Activated T-cell treated with anti-CD3 and anti-CD28 coated beads, Interleukin-2, amount 50 U/mL, for 4 hours (primary cell): ENCODE measurements around the gene PPP1R14B. TPM values are rescaled to one million over a fixed set of nuclear protein-coding genes. Genes with fewer than 3 reads are reported as not detected.
"Not testable (repeated sequence)": the region's sequence is repeated elsewhere in the genome, so short reads cannot be mapped to it uniquely, and the experiment has no call there.

Experiments
- ATAC-seq, 2 donors: fragments of 200-7000 bp; cut with Tn5 transposase; one replicate each; pipeline ENCODE4 v1.10.0; 2021
- DNase-seq: peaks from one replicate; pipeline ENCODE4 v3.0.0-alpha.2; 2020
- H3K27me3 Mint-ChIP-seq: one replicate; pipeline ENCODE4 v1.8.0; 2021; ENCODE audit warnings: low read depth, mixed read lengths
- H3K36me3 Mint-ChIP-seq: one replicate; pipeline ENCODE4 v1.8.0; 2022; ENCODE audit warnings: mixed read lengths; ENCODE audit not compliant: insufficient read depth
- H3K4me1 Mint-ChIP-seq: one replicate; pipeline ENCODE4 v1.8.0; 2021; ENCODE audit warnings: low read depth, mixed read lengths
- H3K4me3 Mint-ChIP-seq: one replicate; pipeline ENCODE4 v1.8.0; 2021; ENCODE audit warnings: mild to moderate bottlenecking, moderate library complexity, mixed read lengths
- H3K9me3 Mint-ChIP-seq: one replicate; pipeline ENCODE4 v1.8.0; 2021; ENCODE audit warnings: mixed read lengths
- total RNA-seq, 3 donors: library from RNA; stranded (reverse); gene quantifications; one replicate each; pipeline ENCODE4 v1.2.1, GENCODE V29; 2021

The PPP1R14B gene
- total RNA-seq, 3 donors from 2014 or later: 417 to 505 (median 438) TPM

DNA sequence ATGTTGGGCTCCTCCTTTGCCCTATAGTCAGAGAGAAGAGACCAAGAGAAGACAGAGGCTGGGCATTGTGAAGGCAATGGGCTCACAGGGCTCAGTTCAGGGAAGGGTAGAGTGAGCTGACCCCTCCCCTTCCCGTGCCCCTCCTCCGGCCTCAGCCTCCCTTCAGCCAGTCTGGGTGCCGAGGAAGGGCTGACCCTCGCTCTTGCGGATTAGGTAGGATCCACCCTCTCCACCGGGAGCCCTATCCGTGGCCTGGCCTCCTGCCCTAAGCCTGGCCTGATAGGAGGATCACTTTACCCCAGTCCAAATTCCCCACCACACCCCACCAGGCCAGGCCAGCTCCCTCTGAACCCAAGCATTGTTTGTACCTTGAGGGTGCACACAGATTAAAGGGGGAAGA, 1.8 kb upstream of the PPP1R14B start:
- DNase-seq: no peak
- no peaks in the 10 kb centered on the region for H3K27me3 Mint-ChIP-seq
- ATAC-seq: no peak
- H3K36me3 Mint-ChIP-seq: no peaks in the 10 kb centered on the region
- H3K4me1 Mint-ChIP-seq: peaks cover 22% of the 10 kb centered on the region
- peak overlapping the region; percentile 35 for H3K4me3 Mint-ChIP-seq
- no peaks in the 10 kb centered on the region for H3K9me3 Mint-ChIP-seq

DNA sequence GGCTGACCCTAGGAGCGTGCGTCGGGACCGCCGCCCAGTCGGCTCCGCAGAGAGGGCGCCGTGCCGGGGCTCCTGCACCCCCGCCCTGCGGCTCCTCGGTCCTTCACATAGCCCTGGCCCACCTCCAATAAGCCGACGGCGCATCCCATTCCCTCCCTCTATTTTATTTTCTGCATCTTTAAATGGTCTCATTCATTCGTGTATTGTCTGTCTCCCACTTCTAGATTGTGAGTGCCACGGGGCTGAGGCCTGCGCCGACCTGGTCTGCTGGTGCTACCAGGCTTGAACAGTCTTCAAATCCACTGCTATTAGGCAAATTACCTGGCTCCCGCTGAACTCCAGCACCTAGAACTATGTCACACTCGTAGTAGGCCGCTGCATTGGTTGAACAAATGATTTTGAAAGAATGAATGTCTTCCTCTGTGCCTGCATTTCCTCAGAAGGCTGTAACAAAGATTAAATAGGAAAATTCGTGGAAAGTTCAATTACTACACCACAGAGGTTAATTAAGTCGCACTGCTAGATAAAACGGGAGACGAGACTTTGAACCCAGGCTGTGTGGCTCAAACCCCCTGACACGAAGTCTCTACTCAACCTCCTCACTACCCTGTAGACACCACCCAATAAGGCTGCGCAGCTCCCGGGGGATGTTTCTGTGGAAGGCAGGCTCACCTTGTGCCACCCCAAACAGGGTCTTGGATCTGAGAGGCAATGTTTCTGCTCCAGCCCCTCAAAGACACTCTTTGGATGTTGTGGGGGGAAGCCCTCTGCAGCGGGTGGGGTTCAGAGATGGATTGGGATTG, 1.2 kb upstream of the PPP1R14B start:
- ATAC-seq: no peak
- Mint-ChIP-seq H3K36me3 (no peaks in the 10 kb centered on the region), H3K4me1 (peaks cover 28% of the 10 kb centered on the region), H3K4me3 (peak overlapping the region; percentile 73), H3K9me3 (no peaks in the 10 kb centered on the region), H3K27me3 (no peaks in the 10 kb centered on the region)
- no peak for DNase-seq

DNA sequence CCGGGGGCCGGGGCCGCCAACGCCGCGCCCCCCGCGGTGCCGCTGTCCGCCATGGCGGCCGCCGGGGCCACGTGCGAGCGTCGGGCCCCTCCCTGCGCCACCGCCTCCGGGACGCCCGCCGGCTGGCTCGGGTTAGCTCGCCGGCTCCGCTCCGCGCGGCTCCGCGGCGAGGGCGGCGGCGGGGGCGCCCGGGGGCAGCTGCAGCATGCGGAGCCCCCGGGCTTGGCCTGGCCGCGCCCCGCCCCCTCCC, 197 bp downstream of the PPP1R14B start:
- Mint-ChIP-seq H3K4me3 (peak overlapping the region; percentile 83), H3K4me1 (peaks cover 28% of the 10 kb centered on the region)
- not testable (repeated sequence) for DNase-seq, H3K27me3 Mint-ChIP-seq, H3K36me3 Mint-ChIP-seq, H3K9me3 Mint-ChIP-seq
- ATAC-seq: peak; percentile 16 to 26

DNA sequence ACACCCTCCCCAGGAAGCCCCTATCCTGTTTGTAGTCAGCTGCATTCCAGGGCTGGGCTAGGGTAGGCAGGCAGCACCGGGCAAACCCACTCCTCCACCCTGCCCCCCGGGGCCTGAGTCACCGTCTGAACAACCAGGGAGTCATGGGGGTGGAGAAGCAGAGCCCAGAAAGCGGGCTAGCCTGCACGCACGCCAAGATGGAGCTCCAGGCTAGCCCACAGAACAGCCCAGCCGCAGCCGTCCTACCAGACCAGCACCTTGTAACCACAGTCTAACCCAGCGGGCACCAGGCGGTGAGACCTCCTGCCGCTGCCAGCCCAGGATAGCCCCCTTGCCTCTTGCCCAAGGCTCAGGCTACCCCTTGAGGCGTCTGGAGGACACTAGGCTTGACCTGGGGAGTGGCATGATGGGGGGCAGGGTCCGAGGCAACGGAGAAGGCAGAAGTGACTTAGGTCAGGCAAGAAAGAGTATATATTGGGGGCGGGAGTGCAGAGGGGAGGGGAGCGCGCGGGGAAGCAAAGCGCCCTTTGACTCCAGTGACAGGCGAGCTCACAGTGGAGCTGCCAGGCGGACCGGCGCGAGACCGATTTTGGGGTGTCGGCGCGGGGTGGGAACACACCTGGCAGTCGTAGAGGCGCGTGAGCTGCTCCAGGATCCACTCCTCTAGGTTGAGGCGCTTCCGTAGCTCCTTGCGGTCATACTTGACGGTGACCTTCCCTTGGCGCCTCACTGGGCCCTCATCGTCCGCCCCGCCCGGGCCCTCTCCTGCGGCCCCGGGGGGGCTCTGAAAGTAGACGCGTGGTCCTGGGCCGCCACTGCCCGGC, 734 bp downstream of the PPP1R14B start:
- Mint-ChIP-seq H3K9me3 (no peaks in the 10 kb centered on the region), H3K36me3 (no peaks in the 10 kb centered on the region), H3K4me1 (peaks cover 28% of the 10 kb centered on the region), H3K27me3 (no peaks in the 10 kb centered on the region), H3K4me3 (peak overlapping the region; percentile 97)
- peak; percentile 16 to 20 for ATAC-seq
- peak; percentile 82 for DNase-seq

DNA sequence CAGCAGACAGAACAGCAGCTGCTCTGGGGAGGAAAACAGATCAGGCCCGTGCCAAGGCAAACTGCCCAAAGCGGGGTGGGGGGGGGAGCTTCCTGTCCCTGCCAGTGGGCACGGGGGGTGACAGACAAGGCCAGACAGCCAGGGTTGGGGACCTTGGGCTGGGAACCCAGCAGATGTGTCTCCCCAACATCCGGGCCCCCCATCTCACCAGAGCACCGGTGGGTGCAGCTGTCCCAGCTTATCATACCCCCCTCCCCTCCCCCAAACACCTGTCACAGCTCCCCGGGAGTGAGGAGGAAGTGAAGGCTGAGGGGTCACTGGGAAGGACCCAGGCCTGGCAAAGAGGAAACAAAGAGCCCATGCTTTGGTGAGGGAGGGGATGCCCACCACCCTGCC, 1.3 kb downstream of the PPP1R14B start:
- Mint-ChIP-seq H3K4me3 (peak overlapping the region; percentile 97), H3K9me3 (no peaks in the 10 kb centered on the region), H3K4me1 (peaks cover 29% of the 10 kb centered on the region), H3K36me3 (no peaks in the 10 kb centered on the region), H3K27me3 (no peaks in the 10 kb centered on the region)
- no peak for DNase-seq
- no peak for ATAC-seq

DNA sequence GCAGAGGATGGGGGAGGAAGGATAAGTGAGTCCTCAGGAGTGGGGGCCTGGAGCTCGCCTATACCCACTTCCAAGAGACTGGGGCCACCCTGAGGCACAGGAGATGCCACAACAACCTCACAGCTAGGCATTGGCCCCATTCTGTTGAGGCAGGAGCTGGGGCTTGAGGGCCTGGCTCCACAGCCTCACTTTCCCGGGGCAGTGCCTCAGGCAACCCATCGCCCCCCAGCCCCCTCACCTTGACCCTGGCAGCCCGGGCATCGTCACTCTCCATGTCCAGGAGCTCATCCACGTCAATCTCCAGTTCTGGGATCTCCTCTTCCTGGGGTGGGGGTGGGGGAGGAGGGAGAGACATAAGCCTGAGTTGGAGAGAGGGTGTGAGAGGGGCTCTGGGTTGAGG, 1.8 kb downstream of the PPP1R14B start:
- Mint-ChIP-seq H3K27me3 (no peaks in the 10 kb centered on the region), H3K9me3 (no peaks in the 10 kb centered on the region), H3K4me3 (peak overlapping the region; percentile 97), H3K36me3 (peaks cover 2% of the 10 kb centered on the region), H3K4me1 (peaks cover 31% of the 10 kb centered on the region)
- DNase-seq: no peak
- no peak for ATAC-seq

DNA sequence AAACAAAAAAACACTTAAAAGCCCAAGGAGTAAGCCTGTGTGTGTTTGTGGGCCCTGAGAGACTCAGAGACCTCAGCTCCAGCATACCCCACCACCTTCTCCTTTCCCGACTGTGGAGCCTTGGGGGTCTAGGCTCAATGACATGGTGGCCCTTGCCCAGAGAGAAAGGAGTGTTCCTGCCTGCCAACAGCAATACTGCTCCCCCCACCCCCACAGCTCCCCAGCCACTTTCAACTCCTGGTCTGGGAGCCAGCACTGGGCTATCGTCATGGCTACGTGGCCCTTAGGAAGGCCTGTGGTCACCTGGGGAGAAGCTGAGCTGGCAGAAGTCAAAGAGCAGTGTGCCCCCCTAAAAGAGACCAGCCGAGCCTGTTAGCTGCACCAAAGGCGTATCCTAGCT, 2.6 kb downstream of the PPP1R14B start:
- no peak for ATAC-seq
- Mint-ChIP-seq H3K4me3 (peak overlapping the region; percentile 89), H3K9me3 (no peaks in the 10 kb centered on the region), H3K4me1 (peaks cover 33% of the 10 kb centered on the region), H3K36me3 (peaks cover 2% of the 10 kb centered on the region), H3K27me3 (no peaks in the 10 kb centered on the region)
- no peak for DNase-seq

DNA sequence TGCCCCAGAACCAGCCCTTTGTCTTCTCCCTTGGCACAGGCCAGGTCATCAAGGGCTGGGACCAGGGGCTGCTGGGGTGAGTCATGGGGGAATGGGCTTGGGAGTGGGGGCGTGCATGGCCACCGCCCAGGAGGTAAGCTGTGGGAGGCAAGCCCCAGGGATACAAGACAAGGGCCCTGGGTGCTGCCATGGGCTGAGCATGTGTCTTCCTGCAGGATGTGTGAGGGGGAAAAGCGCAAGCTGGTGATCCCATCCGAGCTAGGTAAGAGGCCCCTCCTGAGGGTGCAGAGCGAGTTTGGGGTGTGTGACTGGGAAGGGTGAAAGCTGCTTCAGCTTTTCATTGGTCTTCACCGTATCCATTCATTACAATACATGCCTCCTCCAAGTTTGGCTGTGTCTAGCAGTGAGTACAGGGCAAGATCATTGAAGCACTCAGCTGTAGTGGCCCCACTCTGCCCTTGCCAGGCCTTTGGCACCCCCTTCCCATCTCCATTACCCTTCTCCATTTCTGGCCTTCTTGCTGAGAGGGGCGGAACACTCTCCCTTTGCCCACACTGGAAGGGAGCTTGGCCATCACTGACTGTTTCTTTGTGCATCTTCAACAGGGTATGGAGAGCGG, 3.4 kb downstream of the PPP1R14B start:
- no peak for DNase-seq
- no peak for ATAC-seq
- no peaks in the 10 kb centered on the region for H3K27me3 Mint-ChIP-seq
- H3K9me3 Mint-ChIP-seq: no peaks in the 10 kb centered on the region
- peaks cover 2% of the 10 kb centered on the region for H3K36me3 Mint-ChIP-seq
- H3K4me3 Mint-ChIP-seq: peak overlapping the region; percentile 89
- H3K4me1 Mint-ChIP-seq: peaks cover 33% of the 10 kb centered on the region

DNA sequence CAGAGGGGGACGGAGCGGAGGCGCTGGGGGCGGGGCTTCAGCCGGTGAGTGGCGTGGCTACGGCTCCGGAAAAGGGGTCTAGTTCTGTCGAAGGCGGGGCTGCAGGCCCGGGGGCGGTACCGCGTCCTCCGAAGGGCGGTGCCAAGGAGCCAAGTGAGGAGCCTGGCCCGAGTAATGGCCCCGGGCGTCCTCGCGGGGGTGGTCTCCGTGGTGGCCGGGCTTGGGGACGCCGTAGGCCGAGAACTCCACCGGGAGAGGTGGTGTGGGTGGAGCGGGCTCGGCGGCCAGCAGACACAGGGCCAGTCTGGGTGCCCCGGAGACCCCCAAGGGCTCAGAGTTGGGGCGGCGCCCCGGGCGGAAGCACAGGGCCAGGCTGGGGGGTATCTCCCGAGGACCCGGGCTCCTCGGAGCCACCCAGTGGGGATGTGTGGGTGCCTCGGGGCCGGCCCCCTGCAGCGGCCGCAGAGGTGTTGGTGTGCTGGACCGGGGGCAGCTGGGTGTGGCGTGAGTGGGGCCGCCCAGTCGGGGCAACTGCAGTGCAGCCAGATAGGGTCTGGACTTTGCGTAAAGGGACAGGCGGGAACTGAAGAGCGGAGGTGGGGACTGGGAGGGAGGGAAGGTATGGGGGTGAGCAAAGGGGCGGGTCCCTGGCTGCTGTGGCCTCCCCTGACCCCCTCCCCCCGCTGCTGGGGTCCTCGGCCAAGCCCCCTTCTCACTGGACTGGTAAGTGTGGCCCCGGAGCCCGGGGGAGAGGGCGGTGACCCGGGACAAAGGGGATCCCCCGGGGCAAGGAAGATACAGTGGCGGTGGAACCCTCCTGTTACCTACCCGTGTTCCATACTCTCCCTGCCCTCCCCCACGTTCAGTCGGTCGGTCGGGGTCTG, 5.0 kb downstream of the PPP1R14B start:
- no peak for DNase-seq
- Mint-ChIP-seq H3K4me1 (peaks cover 31% of the 10 kb centered on the region), H3K9me3 (no peaks in the 10 kb centered on the region), H3K4me3 (peak overlapping the region; percentile 89), H3K27me3 (no peaks in the 10 kb centered on the region), H3K36me3 (peaks cover 2% of the 10 kb centered on the region)
- peak; percentile 1 for ATAC-seq

DNA sequence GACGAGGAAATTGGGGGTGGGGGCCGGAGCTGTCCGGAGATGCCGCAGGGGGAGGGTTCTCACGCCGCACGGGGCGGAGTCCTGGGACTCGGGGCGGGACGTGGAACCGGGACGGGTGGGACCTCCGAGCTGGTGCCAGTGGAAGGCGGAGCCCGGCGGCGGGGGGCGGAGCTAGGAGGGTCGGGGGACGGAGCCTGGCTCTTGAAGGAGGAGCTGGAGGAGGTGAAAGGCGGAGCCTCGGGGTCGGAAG, 5.6 kb downstream of the PPP1R14B start:
- DNase-seq (peak; percentile 100), ATAC-seq (peak; percentile 82 to 84)
- H3K9me3 Mint-ChIP-seq: no peaks in the 10 kb centered on the region
- H3K4me1 Mint-ChIP-seq: peaks cover 31% of the 10 kb centered on the region
- peak overlapping the region; percentile 89 for H3K4me3 Mint-ChIP-seq
- H3K36me3 Mint-ChIP-seq: peaks cover 2% of the 10 kb centered on the region
- no peaks in the 10 kb centered on the region for H3K27me3 Mint-ChIP-seq

DNA sequence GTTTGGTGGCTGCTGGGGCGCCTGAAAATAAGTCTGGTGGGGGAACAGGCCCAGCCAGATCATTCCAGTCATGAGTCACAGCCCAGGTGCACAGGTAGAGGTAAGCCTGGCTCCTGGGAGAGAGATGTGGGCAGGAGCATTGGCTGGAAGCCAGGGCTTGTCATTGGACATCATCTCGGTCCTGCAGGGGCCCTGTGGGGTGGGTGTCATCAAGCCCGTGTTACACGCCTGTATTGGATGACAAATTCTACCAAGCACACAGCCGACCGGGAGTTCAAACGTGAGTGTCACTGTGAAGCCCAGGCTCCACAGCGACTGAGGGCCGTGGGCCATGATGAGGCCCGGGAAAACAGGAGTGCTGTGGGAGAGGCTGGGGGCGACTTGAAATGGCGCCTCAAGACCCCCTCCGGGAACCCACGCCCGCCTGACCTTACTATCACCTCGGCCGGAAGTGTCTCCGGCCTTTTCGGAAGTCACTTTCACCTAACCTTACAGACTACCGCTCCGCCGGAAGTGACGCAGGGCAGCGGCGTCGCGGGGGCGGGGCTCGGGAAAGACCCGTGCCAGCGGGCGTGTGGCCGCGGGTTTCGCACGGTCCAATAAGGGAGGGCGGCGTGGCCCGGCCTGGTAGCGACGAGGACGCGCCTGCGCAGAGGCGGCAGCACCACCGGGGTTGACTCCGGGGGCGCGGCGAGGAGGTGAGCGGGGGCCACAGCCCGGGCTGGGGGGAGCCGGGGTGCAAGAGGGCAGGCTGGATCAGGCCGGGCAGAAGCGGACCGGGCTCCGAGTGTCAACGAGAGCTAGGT, 6.1 kb downstream of the PPP1R14B start, which contains the start of gene FKBP2:
Gene FKBP2 (plus strand): TSS at position 661 of the 806 bp plus-strand sequence. CDS start 1,293 bp downstream, outside the sequence.
- Mint-ChIP-seq H3K9me3 (no peaks in the 10 kb centered on the region), H3K4me1 (peaks cover 33% of the 10 kb centered on the region), H3K4me3 (peak within 1 kb of the TSS; percentile 89), H3K36me3 (peaks cover 2% of the 10 kb centered on the region), H3K27me3 (no peaks in the 10 kb centered on the region)
- ATAC-seq (peak; percentile 72 to 73), DNase-seq (peak; percentile 97)

DNA sequence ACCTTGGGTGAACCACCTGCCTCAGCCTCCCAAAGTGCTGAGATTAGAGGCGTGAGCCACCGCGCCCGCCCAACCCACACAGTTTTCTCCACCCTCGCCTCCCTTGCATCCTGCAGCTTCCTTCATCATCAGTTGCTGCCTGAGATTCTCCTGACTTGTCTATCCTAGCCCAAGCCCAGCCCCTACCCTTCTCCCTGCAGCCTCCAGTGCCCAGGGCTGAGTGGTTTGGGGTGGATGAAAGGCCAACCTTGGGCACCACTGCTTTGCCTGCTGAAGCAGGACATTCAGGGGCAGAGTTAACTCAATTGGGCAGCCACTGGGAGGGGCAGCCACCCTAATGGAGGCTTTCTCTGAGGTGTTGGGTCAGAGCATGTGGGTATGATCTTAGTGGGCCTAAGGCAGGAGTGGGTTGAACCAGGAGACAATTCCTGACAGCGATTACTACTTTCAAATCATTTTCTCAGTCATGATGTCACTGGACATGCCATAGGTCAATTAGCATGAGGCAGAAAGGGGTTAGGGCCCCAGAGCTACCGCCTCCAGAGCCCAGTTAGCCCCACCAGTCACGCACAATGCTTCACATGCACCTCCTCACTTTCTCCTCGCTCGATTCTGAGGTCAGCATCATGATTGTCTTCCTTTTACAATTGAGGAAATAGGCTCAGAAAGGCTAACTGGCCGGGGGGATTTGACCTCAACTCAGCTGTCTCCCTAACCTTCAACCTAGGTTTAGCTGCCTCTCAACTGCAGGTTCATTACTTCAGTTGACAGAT, 6.9 kb downstream of the PPP1R14B start:
- Mint-ChIP-seq H3K36me3 (peaks cover 2% of the 10 kb centered on the region), H3K9me3 (no peaks in the 10 kb centered on the region), H3K4me1 (peaks cover 40% of the 10 kb centered on the region), H3K4me3 (peak overlapping the region; percentile 89), H3K27me3 (no peaks in the 10 kb centered on the region)
- DNase-seq (no peak), ATAC-seq (no peak)

DNA sequence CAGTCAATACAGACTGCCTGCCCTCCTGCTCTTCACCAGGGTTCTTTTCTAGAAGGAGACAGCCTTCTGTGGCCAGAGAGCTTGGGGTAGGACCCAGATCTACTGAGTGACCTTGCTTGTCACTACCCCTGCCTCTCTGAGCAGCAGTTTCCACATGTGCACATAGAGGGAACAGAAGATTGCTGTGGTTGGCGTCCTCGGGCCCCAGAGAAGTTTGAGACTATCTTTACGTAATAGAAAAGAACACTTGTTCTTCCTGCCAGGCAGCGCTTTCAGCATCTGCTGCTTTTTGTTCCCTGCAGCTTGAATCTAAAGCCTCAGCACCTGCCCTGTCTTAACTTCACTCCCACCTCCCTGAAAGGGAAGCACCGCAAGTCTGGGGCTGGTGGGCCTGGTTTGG, 7.7 kb downstream of the PPP1R14B start:
- Mint-ChIP-seq H3K36me3 (peaks cover 2% of the 10 kb centered on the region), H3K4me1 (peaks cover 37% of the 10 kb centered on the region), H3K4me3 (no peak overlapping the region), H3K9me3 (no peaks in the 10 kb centered on the region), H3K27me3 (no peaks in the 10 kb centered on the region)
- DNase-seq (no peak), ATAC-seq (no peak)
